ENCODE results near the gene LRP1.

LRP1 gene

GRCh38 chr12:57151741-57152630, 23.7 kb downstream of the LRP1 start:
- TF ChIP-seq CTCF (conservative IDR thresholded peaks at IDR 0.05; ENCODE audit: low read depth), result no peak
- DNase-seq (ENCODE audit: low spot score), result peak; percentile 88
- peak overlapping the region; percentile 98 for H3K27ac ChIP-seq
- ChIA-PET POLR2A (ENCODE audit: low non-redundant PET) (interaction anchor here (0.6 to 0.8 kb wide), 2 partner anchors 24 to 65 kb away, joined by 3 to 4 read pairs; partner anchors contain the start of gene LRP1), CTCF (interaction anchor here (0.6 to 2.3 kb wide), 3 partner anchors 8 to 28 kb away, joined by 3 to 14 read pairs (median 5); no protein-coding TSS in a partner anchor)

GRCh38 chr12:57152639-57153038, 24.4 kb downstream of the LRP1 start:
- no peak for TF ChIP-seq CTCF (conservative IDR thresholded peaks at IDR 0.05; ENCODE audit: low read depth)

GRCh38 chr12:57153415-57153997, 25.2 kb downstream of the LRP1 start:
- no peak for DNase-seq (ENCODE audit: low spot score)
- no peak for TF ChIP-seq CTCF (conservative IDR thresholded peaks at IDR 0.05; ENCODE audit: low read depth)
- ChIA-PET POLR2A (ENCODE audit: low non-redundant PET) (no interaction called here), CTCF (interaction anchor here (2.3 kb wide), 1 partner anchor 23 kb away, joined by 14 read pairs; no protein-coding TSS in a partner anchor)
- H3K27ac ChIP-seq, result peak overlapping the region; percentile 98

More at GRCh38 chr12:57152639-57153038, 24.4 kb downstream of the LRP1 start:
- H3K27ac ChIP-seq, result peak overlapping the region; percentile 98
- DNase-seq (ENCODE audit: low spot score), result no peak
- ChIA-PET POLR2A (ENCODE audit: low non-redundant PET) (interaction anchor here (0.6 to 0.8 kb wide), 2 partner anchors 24 to 66 kb away, joined by 3 to 4 read pairs; partner anchors contain the start of gene LRP1), CTCF (interaction anchor here (2.3 kb wide), 1 partner anchor 23 kb away, joined by 14 read pairs; no protein-coding TSS in a partner anchor)

GRCh38 chr12:57154076-57154475, 25.8 kb downstream of the LRP1 start:
- CTCF ChIA-PET, result interaction anchor here (0.6 kb wide), 1 partner anchor 31 kb away, joined by 3 read pairs; no protein-coding TSS in a partner anchor

GRCh38 chr12:57154804-57155434, 26.6 kb downstream of the LRP1 start:
- TF ChIP-seq CTCF (conservative IDR thresholded peaks at IDR 0.05; ENCODE audit: low read depth), result no peak
- DNase-seq (ENCODE audit: low spot score), result no peak
- ChIA-PET POLR2A (ENCODE audit: low non-redundant PET) (no interaction called here), CTCF (interaction anchor here (0.6 kb wide), 1 partner anchor 32 kb away, joined by 3 read pairs; no protein-coding TSS in a partner anchor)
- 0 out of 2 replicates have a peak overlapping the region, but pooled peaks have one; percentile 17 for H3K27ac ChIP-seq

More at GRCh38 chr12:57154076-57154475, 25.8 kb downstream of the LRP1 start:
- no peak for TF ChIP-seq CTCF (conservative IDR thresholded peaks at IDR 0.05; ENCODE audit: low read depth)
- POLR2A ChIA-PET (ENCODE audit: low non-redundant PET), result no interaction called here
- DNase-seq (ENCODE audit: low spot score), result no peak
- peak overlapping the region; percentile 17 for H3K27ac ChIP-seq

Measured in RWPE1 (cell line).